Smooth muscle cell of the coronary artery (primary cell): ENCODE results near the gene DCDC2C. TPM values are rescaled to one million over a fixed set of nuclear protein-coding genes. Genes with fewer than 3 reads are reported as not detected.

ENCODE experiments used
- total RNA-seq: library from RNA; depleted of rRNA; stranded (reverse); fragments of >200 nt; gene quantifications from 2 replicates; pipeline ENCODE4 v1.2.3, GENCODE V29; 2014; ENCODE audit warnings: low replicate concordance

DCDC2C gene
- total RNA-seq, result not detected in 2 replicates

GRCh38 chr2:3703236-3703756 is at the start of gene DCDC2C:
Gene DCDC2C (plus strand): TSS chr2:3703575. CDS start chr2:3703752, 177 bp downstream.

GRCh38 chr2:3657881-3658280 is 45.5 kb upstream of the DCDC2C start, which contains the start of gene ALLC:
Gene ALLC (plus strand): TSS chr2:3658200. CDS start chr2:3671158, 12,958 bp downstream.

Other genes with a start within 250 kb of the DCDC2C start
- gene ADI1, start 184.0 kb upstream of the DCDC2C start, total RNA-seq, result 35.3 TPM in 2 replicates
- gene RNASEH1, start 145.2 kb upstream of the DCDC2C start, total RNA-seq, result 23.1 and 34.1 TPM in 2 replicates
- 706 and 1,647 TPM in 2 replicates for gene RPS7, start 128.3 kb upstream of the DCDC2C start, total RNA-seq
- 0.53 and 1.1 TPM in 2 replicates for gene COLEC11, start 108.5 kb upstream of the DCDC2C start, total RNA-seq
- not detected in 2 replicates for gene ALLC, start 45.4 kb upstream of the DCDC2C start, total RNA-seq